GM06990 (cell line): ENCODE measurements around the gene ACER1.
"Not testable (repeated sequence)": the region's sequence is repeated elsewhere in the genome, so short reads cannot be mapped to it uniquely, and the experiment has no call there.

ENCODE experiments used
- DNase-seq: peaks from one replicate; pipeline ENCODE4 v3.0.0-alpha.2; 2011; ENCODE audit not compliant: insufficient read length; ENCODE audit errors: extremely low read depth
- H3K27me3 ChIP-seq: replicated peaks from 2 replicates; pipeline ENCODE4 v1.6.0; 2011; ENCODE audit warnings: low read length; ENCODE audit not compliant: control insufficient read depth, insufficient read depth
- H3K36me3 ChIP-seq: 2 replicates; pipeline ENCODE4 v1.5.1; 2011; ENCODE audit warnings: low read length; ENCODE audit not compliant: control insufficient read depth, insufficient read depth
- H3K4me3 ChIP-seq: replicated peaks from 2 replicates; pipeline ENCODE4 v1.5.1; 2011; ENCODE audit warnings: low read depth, mild to moderate bottlenecking, control low read depth, low read length
- CTCF ChIP-seq: IDR thresholded peaks from 2 replicates; pipeline ENCODE4 v1.5.1; 2011; ENCODE audit warnings: low read length, control low read depth, mild to moderate bottlenecking, inconsistent platforms; ENCODE audit not compliant: insufficient read depth, poor library complexity, severe bottlenecking

ACER1 gene

GRCh38 chr19:6362027-6362350 lies 28.6 kb upstream of the ACER1 start:
- no peaks in the 10 kb centered on the region for H3K27me3 ChIP-seq
- peaks cover 9% of the 10 kb centered on the region for H3K36me3 ChIP-seq
- no peak for TF ChIP-seq CTCF
- no peak for DNase-seq
- H3K4me3 ChIP-seq = peak overlapping the region; percentile 87

- not testable (repeated sequence) for DNase-seq, H3K36me3 ChIP-seq, H3K27me3 ChIP-seq
- peak overlapping the region; percentile 47 for H3K4me3 ChIP-seq
These were observed 27.4 kb upstream of the ACER1 start for GRCh38 chr19:6360857-6361216.

GRCh38 chr19:6360445-6360844 lies 27.0 kb upstream of the ACER1 start:
- not testable (repeated sequence) for H3K4me3 ChIP-seq, H3K36me3 ChIP-seq, H3K27me3 ChIP-seq, DNase-seq

- TF ChIP-seq CTCF = no peak
- no peaks in the 10 kb centered on the region for H3K27me3 ChIP-seq
- no peaks in the 10 kb centered on the region; the same call in 1 of the 2 replicates for H3K36me3 ChIP-seq
- no peak overlapping the region for H3K4me3 ChIP-seq
- DNase-seq = no peak
These were observed 26.3 kb upstream of the ACER1 start for GRCh38 chr19:6359568-6360341.

GRCh38 chr19:6358003-6358402 lies 24.6 kb upstream of the ACER1 start:
- no peaks in the 10 kb centered on the region for H3K27me3 ChIP-seq
- no peaks in the 10 kb centered on the region for H3K36me3 ChIP-seq
- DNase-seq = no peak
- no peak for TF ChIP-seq CTCF
- no peak overlapping the region for H3K4me3 ChIP-seq

GRCh38 chr19:6357174-6357573 lies 23.8 kb upstream of the ACER1 start:
- no peak overlapping the region for H3K4me3 ChIP-seq
- no peaks in the 10 kb centered on the region for H3K27me3 ChIP-seq
- H3K36me3 ChIP-seq = no peaks in the 10 kb centered on the region
- no peak for TF ChIP-seq CTCF
- no peak for DNase-seq

GRCh38 chr19:6355321-6356040 lies 22.1 kb upstream of the ACER1 start:
- not testable (repeated sequence) for H3K27me3 ChIP-seq, H3K36me3 ChIP-seq

More at GRCh38 chr19:6355321-6356040, 22.1 kb upstream of the ACER1 start:
- DNase-seq, H3K4me3 ChIP-seq: not testable (repeated sequence)
